ENCODE measurements around the gene ACTRT2. TPM values are rescaled to one million over a fixed set of nuclear protein-coding genes. Genes with fewer than 3 reads are reported as not detected.

Gene ACTRT2
- total RNA-seq, 1 experiment from 2014 or later, result not detected

- CTCF ChIA-PET, result no interaction called here
- Histone ChIP-seq H3K36me3 (ENCODE audit: low read depth, low read length) (no peaks in the 10 kb centered on the region), H3K9ac (ENCODE audit: low read length) (no peak overlapping the region), H3K27me3 (ENCODE audit: low read length) (peaks cover 51% of the 10 kb centered on the region), H2AFZ (ENCODE audit: low read length) (no peak overlapping the region), H3K9me2 (replicated peaks; ENCODE audit: low read length) (no peaks in the 10 kb centered on the region), H4K20me1 (ENCODE audit: low read length) (no peaks in the 10 kb centered on the region), H3F3A (ENCODE audit: low read length, unreplicated experiment) (no peaks in the 10 kb centered on the region), H3K27ac (ENCODE audit: low read length) (no peak overlapping the region), H3K9me3 (ENCODE audit: low read length) (no peaks in the 10 kb centered on the region), H3K4me1 (ENCODE audit: insufficient read depth, low read length) (no peaks in the 10 kb centered on the region), H3K4me2 (ENCODE audit: low read length) (no peak overlapping the region), H3K79me2 (ENCODE audit: low read length) (no peaks in the 10 kb centered on the region), H3K4me3 (ENCODE audit: low read length) (no peak overlapping the region)
- TF ChIP-seq EZH2 (IDR thresholded peaks at IDR 0.05; ENCODE audit: low read length, unreplicated experiment) (no peak), EZH2phosphoT487 (IDR thresholded peaks at IDR 0.05; ENCODE audit: borderline replicate concordance, low read length) (no peak), CTCF (conservative IDR thresholded peaks at IDR 0.05; ENCODE audit: low read depth, low read length) (no peak)
- BruUV-seq (replicated peaks), result no TSS peak
- DNase-seq, result no peak
- no peak for ATAC-seq
- POLR2A ChIA-PET (ENCODE audit: unreplicated experiment), result no interaction called here
- intact Hi-C loops (cut with micrococcal nuclease), result no loop called here
Measured at GRCh38 chr1:2977886-2978611, 43.2 kb upstream of the ACTRT2 start.

- no peak overlapping the region for H3K4me3 ChIP-seq (ENCODE audit: low read length)
- H3K4me2 ChIP-seq (ENCODE audit: low read length), result no peak overlapping the region
- intact Hi-C loops (cut with micrococcal nuclease), result no loop called here
- ChIA-PET CTCF (no interaction called here), POLR2A (ENCODE audit: unreplicated experiment) (no interaction called here)
- no peak for ATAC-seq
- H2AFZ ChIP-seq (ENCODE audit: low read length), result no peak overlapping the region
- no peak overlapping the region for H3K9ac ChIP-seq (ENCODE audit: low read length)
- H3K9me3 ChIP-seq (ENCODE audit: low read length), result no peaks in the 10 kb centered on the region
- TF ChIP-seq EZH2 (IDR thresholded peaks at IDR 0.05; ENCODE audit: low read length, unreplicated experiment) (no peak), CTCF (conservative IDR thresholded peaks at IDR 0.05; ENCODE audit: low read depth, low read length) (no peak)
- H3K9me2 ChIP-seq (replicated peaks; ENCODE audit: low read length), result no peaks in the 10 kb centered on the region
- no peak for DNase-seq
- peaks cover 52% of the 10 kb centered on the region for H3K27me3 ChIP-seq (ENCODE audit: low read length)
- H3K79me2 ChIP-seq (ENCODE audit: low read length), result no peaks in the 10 kb centered on the region
- BruUV-seq (replicated peaks), result no TSS peak
- no peaks in the 10 kb centered on the region for H4K20me1 ChIP-seq (ENCODE audit: low read length)
- H3F3A ChIP-seq (ENCODE audit: low read length, unreplicated experiment), result no peaks in the 10 kb centered on the region
- H3K27ac ChIP-seq (ENCODE audit: low read length), result no peak overlapping the region
- no peaks in the 10 kb centered on the region for H3K4me1 ChIP-seq (ENCODE audit: insufficient read depth, low read length)
- H3K36me3 ChIP-seq (ENCODE audit: low read depth, low read length), result no peaks in the 10 kb centered on the region
Measured at GRCh38 chr1:2978691-2979190, 42.5 kb upstream of the ACTRT2 start.

Measured in PC-3 (cell line).